Naive thymus-derived CD4-positive, alpha-beta T cell (primary cell): Measurements from ENCODE around the gene SLC2A4. TPM values are rescaled to one million over a fixed set of nuclear protein-coding genes. Genes with fewer than 3 reads are reported as not detected.
A peak's percentile ranks its signal among the peaks of the same experiment; 100 is the strongest.

Experiments used
- ATAC-seq: fragments of 150-1000 bp; cut with Tn5 transposase; 2 replicates; pipeline ENCODE4 v1.10.0; 2021; ENCODE audit warnings: mild to moderate bottlenecking, moderate library complexity
- CTCF ChIA-PET: fragments of 350-600 bp; sonication (Branson Sonifier 250); formaldehyde crosslinking; loops from one replicate; lab custom pipeline; 2021; ENCODE audit warnings: antibody characterized with exemption; lab: Charles Lee
- POLR2A ChIA-PET: fragments of 350-600 bp; sonication (Branson Sonifier 250); formaldehyde crosslinking; loops from one replicate; lab custom pipeline; 2021; ENCODE audit warnings: antibody characterized with exemption, inconsistent platforms; lab: Charles Lee
- DNase-seq, 9 donors: peaks; one replicate each; pipeline versions ENCODE4 v3.0.0 to v3.0.0-alpha.2; 2020 to 2022; ENCODE audit warnings: mixed read lengths in 1 of 9
- H3K27ac ChIP-seq: one replicate; pipeline ENCODE4 v1.7.0; 2013; ENCODE audit warnings: mild to moderate bottlenecking, low read depth, low read length, moderate library complexity
- H3K27me3 ChIP-seq, 2 donors: one replicate each; pipeline ENCODE4 v1.7.0; 2013; ENCODE audit warnings: low read length in 2 of 2, mild to moderate bottlenecking in 2 of 2, moderate library complexity in 2 of 2; ENCODE audit not compliant: control insufficient read depth in 2 of 2, insufficient read depth in 2 of 2
- H3K36me3 ChIP-seq, 3 experiments: 1 replicate in 2 of 3; 2 replicates in 1 of 3; pipeline ENCODE4 v1.7.0; 2013; ENCODE audit warnings: low read length in 3 of 3, mild to moderate bottlenecking in 3 of 3, moderate library complexity in 1 of 3; ENCODE audit not compliant: insufficient read depth in 3 of 3, control insufficient read depth in 2 of 3
- H3K4me1 ChIP-seq, 2 donors: one replicate each; pipeline ENCODE4 v1.7.0; 2013; ENCODE audit warnings: low read length in 2 of 2, mild to moderate bottlenecking in 2 of 2, moderate library complexity in 1 of 2; ENCODE audit not compliant: control insufficient read depth in 2 of 2, insufficient read depth in 2 of 2
- H3K4me3 ChIP-seq: 2 replicates; pipeline ENCODE4 v1.7.0; 2013; ENCODE audit warnings: mild to moderate bottlenecking, low read length
- H3K9me3 ChIP-seq, 3 experiments: 1 replicate in 2 of 3; 2 replicates in 1 of 3; pipeline ENCODE4 v1.7.0; 2013; ENCODE audit warnings: low read length in 3 of 3; ENCODE audit not compliant: control insufficient read depth in 2 of 3
- H3K27ac Mint-ChIP-seq, 9 donors: one replicate each; pipeline ENCODE4 v1.8.0; 2020 to 2022; ENCODE audit warnings: mixed read lengths in 9 of 9, mild to moderate bottlenecking in 8 of 9, moderate library complexity in 5 of 9, inconsistent platforms in 2 of 9
- H3K27me3 Mint-ChIP-seq, 5 donors: one replicate each; pipeline ENCODE4 v1.8.0; 2021 to 2022; ENCODE audit warnings: mixed read lengths in 5 of 5, mild to moderate bottlenecking in 1 of 5
- H3K36me3 Mint-ChIP-seq, 5 donors: one replicate each; pipeline ENCODE4 v1.8.0; 2020 to 2022; ENCODE audit warnings: mixed read lengths in 5 of 5, mild to moderate bottlenecking in 3 of 5, inconsistent platforms in 1 of 5
- H3K4me1 Mint-ChIP-seq, 7 donors: one replicate each; pipeline ENCODE4 v1.8.0; 2020 to 2022; ENCODE audit warnings: mixed read lengths in 7 of 7, mild to moderate bottlenecking in 3 of 7, inconsistent platforms in 1 of 7
- H3K4me3 Mint-ChIP-seq, 10 donors: one replicate each; pipeline ENCODE4 v1.8.0; 2020 to 2022; ENCODE audit warnings: mild to moderate bottlenecking in 10 of 10, mixed read lengths in 10 of 10, moderate library complexity in 6 of 10, inconsistent platforms in 2 of 10
- H3K9me3 Mint-ChIP-seq, 11 donors: one replicate each; pipeline ENCODE4 v1.8.0; 2020 to 2022; ENCODE audit warnings: mixed read lengths in 11 of 11, mild to moderate bottlenecking in 4 of 11, inconsistent platforms in 1 of 11, moderate library complexity in 1 of 11
- intact Hi-C, 2 donors: fragments of 100-400 bp; cut with micrococcal nuclease; formaldehyde crosslinking; loops; one replicate each; pipeline ENCODE4 v1.15.1; 2023
- polyA plus RNA-seq, 2 donors: library from polyadenylated mRNA; unstranded; fragments of 300-500 nt; fragmentation: Illumina TruSeq; gene quantifications; one replicate each; pipeline ENCODE4 v1.2.3, GENCODE V29; 2021
- total RNA-seq, 6 experiments: library from RNA in 5 of 6; stranded (reverse) in 5 of 6; gene quantifications; 1 replicate in 5 of 6; 2 replicates in 1 of 6; pipeline ENCODE4 v1.2.3 and lab custom pipeline; 2021 to 2026

Gene SLC2A4
- total and polyA plus RNA-seq, 7 experiments from 2014 or later, result not detected

GRCh38 chr17:7323731-7324437 lies 42.4 kb downstream of the SLC2A4 start:
- H3K9me3 Mint-ChIP-seq, result no peaks in the 10 kb centered on the region
- no peak overlapping the region for H3K4me3 ChIP-seq
- peak overlapping the region in 2 of 9 donors; percentile 41 to 52 for H3K27ac Mint-ChIP-seq
- DNase-seq (peak; percentile 41 to 79 (median 62)), ATAC-seq (peak; percentile 56)
- intact Hi-C loops, result loop anchor here (1.0 kb wide), 5 partner anchors 12 to 44 kb away; partner anchors contain the start of gene ACAP1 (in 1 of the 2)
- peaks cover 7 to 75% (median 21%) of the 10 kb centered on the region in 3 experiments for H3K36me3 ChIP-seq
- ChIA-PET CTCF (interaction anchor here (1.3 to 2.3 kb wide), 7 partner anchors 10 to 113 kb away, joined by 3 to 22 read pairs (median 5); partner anchors contain the start of genes ACAP1 and SLC2A4), POLR2A (interaction anchor here (0.7 to 22.8 kb wide), 5 partner anchors 11 to 26 kb away, joined by 3 to 336 read pairs (median 5); partner anchors contain the start of genes EIF5A and GPS2)
- H3K27ac ChIP-seq, result no peak overlapping the region
- peaks cover 9 to 34% (median 18%) of the 10 kb centered on the region in 7 donors for H3K4me1 Mint-ChIP-seq
- no peaks in the 10 kb centered on the region for H3K9me3 ChIP-seq
- H3K4me3 Mint-ChIP-seq, result no peak overlapping the region
- peaks cover 0 to 7% of the 10 kb centered on the region in 2 donors for H3K4me1 ChIP-seq
- H3K36me3 Mint-ChIP-seq, result peaks cover 0 to 24% (median 0%) of the 10 kb centered on the region in 5 donors
- H3K27me3 ChIP-seq, result no peaks in the 10 kb centered on the region
- H3K27me3 Mint-ChIP-seq, result no peaks in the 10 kb centered on the region

GRCh38 chr17:7324438-7324779 lies 42.9 kb downstream of the SLC2A4 start:
- no peaks in the 10 kb centered on the region for H3K9me3 ChIP-seq
- Mint-ChIP-seq H3K9me3 (peaks cover 0 to 3% (median 0%) of the 10 kb centered on the region in 11 donors), H3K27ac (peak overlapping the region in 2 of 9 donors; percentile 41 to 52), H3K4me3 (no peak overlapping the region), H3K27me3 (no peaks in the 10 kb centered on the region), H3K36me3 (peaks cover 0 to 22% (median 2%) of the 10 kb centered on the region in 5 donors), H3K4me1 (peaks cover 10 to 36% (median 18%) of the 10 kb centered on the region in 7 donors)
- H3K4me1 ChIP-seq, result peaks cover 0 to 7% of the 10 kb centered on the region in 2 donors
- intact Hi-C loops, result loop anchor here (1.0 kb wide), 5 partner anchors 12 to 44 kb away; partner anchors contain the start of gene ACAP1 (in 1 of the 2)
- H3K36me3 ChIP-seq, result peaks cover 7 to 75% (median 21%) of the 10 kb centered on the region in 3 experiments
- POLR2A ChIA-PET, result interaction anchor here (1.0 to 22.8 kb wide), 4 partner anchors 11 to 26 kb away, joined by 5 to 336 read pairs (median 7); partner anchors contain the start of genes ACAP1, EIF5A and GPS2
- H3K4me3 ChIP-seq, result no peak overlapping the region
- no peak for DNase-seq
- H3K27me3 ChIP-seq, result no peaks in the 10 kb centered on the region
- no peak overlapping the region for H3K27ac ChIP-seq
- CTCF ChIA-PET, result interaction anchor here (0.6 to 2.3 kb wide), 10 partner anchors 9 to 112 kb away, joined by 3 to 22 read pairs (median 5); partner anchors contain the start of genes ACAP1, GPS2 and SLC2A4
- ATAC-seq, result no peak

- peaks cover 0 to 7% of the 10 kb centered on the region in 2 donors for H3K4me1 ChIP-seq
- intact Hi-C loops, result loop anchor here in 1 of 2 donors (5.0 kb wide), 1 partner anchor 362 kb away; the partner anchor contains the start of genes TP53 and WRAP53
- peaks cover 7 to 74% (median 21%) of the 10 kb centered on the region in 3 experiments for H3K36me3 ChIP-seq
- Mint-ChIP-seq H3K27me3 (no peaks in the 10 kb centered on the region), H3K27ac (peak overlapping the region in 1 of 9 donors; percentile 42), H3K36me3 (peaks cover 0 to 22% (median 3%) of the 10 kb centered on the region in 5 donors), H3K4me3 (peak overlapping the region in 1 of 10 donors; percentile 41), H3K9me3 (peaks cover 0 to 6% (median 0%) of the 10 kb centered on the region in 11 donors), H3K4me1 (peaks cover 10 to 43% (median 23%) of the 10 kb centered on the region in 7 donors)
- CTCF ChIA-PET, result interaction anchor here (0.6 to 2.3 kb wide), 9 partner anchors 9 to 44 kb away, joined by 3 to 22 read pairs (median 5); partner anchors contain the start of genes ACAP1, GPS2 and SLC2A4
- no peaks in the 10 kb centered on the region for H3K27me3 ChIP-seq
- no peak overlapping the region for H3K27ac ChIP-seq
- ATAC-seq (no peak), DNase-seq (no peak)
- POLR2A ChIA-PET, result interaction anchor here (1.2 to 22.8 kb wide), 3 partner anchors 11 to 25 kb away, joined by 6 to 336 read pairs (median 8); partner anchors contain the start of genes ACAP1, EIF5A and GPS2
- no peaks in the 10 kb centered on the region for H3K9me3 ChIP-seq
- H3K4me3 ChIP-seq, result no peak overlapping the region
Measured at GRCh38 chr17:7325031-7325528, 43.6 kb downstream of the SLC2A4 start.

- peaks cover 10 to 18% of the 10 kb centered on the region in 2 donors for H3K4me1 ChIP-seq
- H3K9me3 ChIP-seq, result no peaks in the 10 kb centered on the region
- peaks cover 0 to 6% (median 0%) of the 10 kb centered on the region in 11 donors for H3K9me3 Mint-ChIP-seq
- H3K36me3 Mint-ChIP-seq, result peaks cover 0 to 18% (median 3%) of the 10 kb centered on the region in 5 donors
- H3K4me3 Mint-ChIP-seq, result no peak overlapping the region
- peaks cover 7 to 63% (median 16%) of the 10 kb centered on the region in 3 experiments for H3K36me3 ChIP-seq
- intact Hi-C loops, result loop anchor here in 1 of 2 donors (5.0 kb wide), 1 partner anchor 361 kb away; the partner anchor contains the start of genes TP53 and WRAP53
- DNase-seq, result no peak
- no peak overlapping the region for H3K4me3 ChIP-seq
- peak overlapping the region in 1 of 9 donors; percentile 65 for H3K27ac Mint-ChIP-seq
- no peak overlapping the region for H3K27ac ChIP-seq
- ATAC-seq, result no peak
- CTCF ChIA-PET, result interaction anchor here (1.1 to 2.6 kb wide), 5 partner anchors 10 to 22 kb away, joined by 3 to 16 read pairs (median 5); partner anchors contain the start of genes ACAP1 and GPS2
- POLR2A ChIA-PET, result interaction anchor here (1.6 to 22.8 kb wide), 3 partner anchors 10 to 13 kb away, joined by 8 to 336 read pairs (median 9); partner anchors contain the start of genes ACAP1, EIF5A and GPS2
- H3K4me1 Mint-ChIP-seq, result peaks cover 10 to 51% (median 28%) of the 10 kb centered on the region in 7 donors
- no peaks in the 10 kb centered on the region for H3K27me3 Mint-ChIP-seq
- no peaks in the 10 kb centered on the region for H3K27me3 ChIP-seq
Measured at GRCh38 chr17:7326186-7326585, 44.7 kb downstream of the SLC2A4 start.

- H3K4me3 ChIP-seq, result no peak overlapping the region
- Mint-ChIP-seq H3K4me3 (no peak overlapping the region), H3K27me3 (no peaks in the 10 kb centered on the region), H3K9me3 (peaks cover 0 to 6% (median 0%) of the 10 kb centered on the region in 11 donors), H3K4me1 (peaks cover 10 to 52% (median 29%) of the 10 kb centered on the region in 7 donors), H3K27ac (peak overlapping the region in 1 of 9 donors; percentile 34), H3K36me3 (peaks cover 0 to 12% (median 3%) of the 10 kb centered on the region in 5 donors)
- ChIA-PET CTCF (interaction anchor here (1.1 to 2.6 kb wide), 4 partner anchors 9 to 21 kb away, joined by 3 to 16 read pairs (median 5); partner anchors contain the start of gene ACAP1), POLR2A (interaction anchor here (0.9 to 22.8 kb wide), 3 partner anchors 10 to 17 kb away, joined by 4 to 336 read pairs (median 9); partner anchors contain the start of genes ACAP1, EIF5A and GPS2)
- intact Hi-C loops, result loop anchor here in 1 of 2 donors (5.0 kb wide), 1 partner anchor 360 kb away; the partner anchor contains the start of genes TP53 and WRAP53
- H3K4me1 ChIP-seq, result peaks cover 11 to 22% of the 10 kb centered on the region in 2 donors
- DNase-seq (no peak), ATAC-seq (no peak)
- no peaks in the 10 kb centered on the region for H3K9me3 ChIP-seq
- H3K36me3 ChIP-seq, result peaks cover 7 to 54% (median 13%) of the 10 kb centered on the region in 3 experiments
- H3K27me3 ChIP-seq, result no peaks in the 10 kb centered on the region
- no peak overlapping the region for H3K27ac ChIP-seq
Measured at GRCh38 chr17:7327056-7327455, 45.5 kb downstream of the SLC2A4 start.
